Stimulated activated CD8-positive, alpha-beta memory T cell treated with anti-CD3 and anti-CD28 coated beads, Interleukin-7, amount 100 ng/mL, for 4 hours (primary cell): Measurements from ENCODE around the gene FANCM.

Source experiments
- DNase-seq, 2 donors: peaks; one replicate each; pipeline ENCODE4 v3.0.0-alpha.2; 2020; ENCODE audit warnings: low read depth in 2 of 2

FANCM gene

DNA sequence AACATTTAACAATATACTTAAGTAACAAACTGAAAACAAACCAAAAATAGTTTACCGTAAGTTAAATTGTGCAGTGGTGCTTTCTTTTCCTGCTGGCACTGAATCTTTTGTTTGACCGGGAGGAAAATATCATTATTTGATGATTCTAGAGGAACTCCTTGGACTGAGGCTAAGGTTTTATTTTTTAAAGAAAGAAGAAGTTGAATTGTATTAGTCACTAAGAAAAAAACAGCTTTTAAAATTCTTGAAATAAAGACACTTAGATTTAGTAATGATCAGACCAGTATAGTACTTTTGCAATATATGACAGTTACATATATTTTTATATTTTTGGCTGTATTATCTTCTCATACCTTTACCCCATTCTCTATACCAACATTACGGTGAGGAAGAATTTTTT is 107.0 kb downstream of the FANCM start:
- DNase-seq: no peak

DNA sequence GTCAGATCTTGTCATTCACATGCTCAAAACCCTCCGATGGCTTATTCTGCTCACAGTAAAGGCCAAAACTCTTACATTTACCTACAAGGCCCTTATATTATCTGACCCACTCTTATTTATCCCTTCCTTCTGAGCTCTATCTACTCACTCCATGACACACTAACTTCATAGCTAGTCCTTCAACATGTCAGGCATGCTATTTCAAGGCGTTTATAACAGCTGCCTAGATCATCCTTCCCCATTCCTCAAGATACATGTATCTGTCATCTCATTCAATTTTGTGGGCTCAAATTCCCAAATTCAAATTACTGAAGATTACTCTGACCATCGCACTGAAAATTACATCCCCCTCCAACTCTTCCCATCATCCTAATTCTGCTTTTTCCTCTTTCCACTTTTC is 110.4 kb downstream of the FANCM start:
- no peak for DNase-seq

DNA sequence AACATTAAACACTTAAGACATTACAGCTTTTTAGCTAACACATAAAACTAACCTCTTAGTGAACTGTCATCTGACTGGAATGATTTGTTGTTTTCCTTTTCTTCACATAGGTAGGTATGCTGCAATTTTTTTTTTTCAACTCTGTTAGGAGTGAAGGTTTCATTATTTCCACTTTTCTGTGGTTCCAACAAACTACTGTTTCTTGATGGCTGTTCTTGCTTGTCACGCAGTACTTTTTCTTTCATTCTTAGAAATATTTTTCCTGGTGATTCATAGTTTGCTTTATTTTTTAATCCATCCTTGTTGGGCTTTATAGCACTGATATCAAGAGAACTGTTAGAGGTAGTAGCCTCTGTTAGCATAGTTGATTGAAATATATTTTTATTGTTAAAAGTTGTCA is 111.0 kb downstream of the FANCM start:
- no peak for DNase-seq

DNA sequence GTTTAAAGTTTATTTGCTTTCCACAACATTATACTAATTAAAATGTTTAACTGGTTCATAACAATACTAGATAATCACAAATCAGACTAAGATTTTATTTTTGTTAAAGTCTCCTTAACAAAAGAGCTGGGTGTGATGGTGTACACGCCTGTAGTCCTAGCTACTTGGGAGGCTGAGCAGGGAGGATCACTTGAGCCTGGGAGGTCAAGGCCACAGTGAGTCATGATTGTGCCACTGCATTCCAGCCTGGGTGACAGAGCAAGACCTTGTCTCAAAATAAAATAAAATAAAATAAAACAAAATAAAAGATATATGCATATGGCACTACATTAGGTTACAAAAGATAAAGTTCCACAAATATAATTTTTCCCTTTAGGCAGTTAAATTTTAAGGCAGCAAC is 111.7 kb downstream of the FANCM start:
- DNase-seq: no peak

DNA sequence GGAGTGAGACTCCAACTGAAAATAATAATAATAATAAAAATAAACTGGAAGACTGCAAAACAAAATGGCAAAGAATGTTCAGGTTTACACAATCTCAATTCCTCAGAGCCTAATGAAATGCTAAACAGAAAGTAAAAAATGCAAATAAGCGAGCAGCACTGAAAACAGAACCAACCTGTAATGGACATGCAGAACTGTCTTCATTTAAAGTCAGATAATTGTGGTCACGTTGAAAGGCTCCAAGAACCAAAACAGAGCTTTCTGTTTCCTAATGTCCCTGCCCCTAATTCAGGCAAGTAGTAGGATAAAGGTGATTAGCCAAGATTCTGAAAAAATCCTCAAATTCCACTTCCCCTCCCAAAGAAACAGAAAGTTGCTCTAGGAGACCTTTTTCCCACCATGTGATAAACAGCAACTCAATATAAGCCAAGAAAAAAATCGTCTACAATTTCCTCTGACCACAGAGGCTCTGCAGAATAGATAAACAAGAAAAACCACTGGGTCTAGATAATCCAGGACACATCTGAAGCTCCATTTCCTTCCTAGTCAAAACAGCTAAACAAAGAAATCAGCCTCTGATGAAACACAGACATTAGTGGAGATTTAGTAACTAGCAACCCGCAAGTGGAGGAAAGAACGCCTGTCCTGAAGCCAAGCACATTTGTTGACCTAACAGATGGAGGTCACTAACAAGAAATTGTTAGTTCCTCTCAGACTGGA is 114.3 kb downstream of the FANCM start:
- DNase-seq: no peak
